Ishikawa (cell line): ENCODE results near the gene SLC9A9.

Experiments
- CEBPB ChIP-seq: IDR thresholded peaks from 2 replicates; pipeline ENCODE4 v1.6.1; 2012
- CREB1 ChIP-seq: IDR thresholded peaks from 2 replicates; pipeline ENCODE4 v1.6.1; 2012; ENCODE audit warnings: low read depth
- RAD21 ChIP-seq: IDR thresholded peaks from 2 replicates; pipeline ENCODE4 v1.6.1; 2012; ENCODE audit warnings: low read depth
- TF ChIP-seq, protein P1 (sequence below): IDR thresholded peaks from 2 replicates; pipeline ENCODE4 v1.6.1; 2012
- TF ChIP-seq, protein P2 (sequence below): IDR thresholded peaks from 2 replicates; pipeline ENCODE4 v1.6.1; 2012; ENCODE audit warnings: low read depth, mild to moderate bottlenecking

DNA sequence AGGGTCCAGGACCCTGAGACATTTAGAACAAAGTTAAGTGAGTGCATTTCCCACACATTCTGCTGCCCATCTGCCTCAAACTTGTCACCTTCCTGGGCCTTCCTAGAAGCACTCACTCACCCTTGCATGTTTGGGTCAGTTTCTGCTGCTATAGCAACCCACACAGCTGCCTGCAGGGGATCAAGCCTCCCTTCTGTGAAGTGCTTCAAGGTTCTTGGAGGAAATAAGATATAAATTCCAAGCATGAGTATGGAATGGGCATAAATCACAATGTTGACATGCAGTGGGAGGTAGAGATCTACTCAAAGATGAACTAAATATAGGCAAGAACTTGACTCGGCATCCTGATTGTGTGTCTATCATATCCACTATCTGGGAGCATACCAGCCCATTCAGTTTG, 140.4 kb downstream of the SLC9A9 start:
- TF ChIP-seq, protein P1, sequence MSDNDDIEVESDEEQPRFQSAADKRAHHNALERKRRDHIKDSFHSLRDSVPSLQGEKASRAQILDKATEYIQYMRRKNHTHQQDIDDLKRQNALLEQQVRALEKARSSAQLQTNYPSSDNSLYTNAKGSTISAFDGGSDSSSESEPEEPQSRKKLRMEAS: no peak
- TF ChIP-seq RAD21: no peak
- TF ChIP-seq, protein P2, sequence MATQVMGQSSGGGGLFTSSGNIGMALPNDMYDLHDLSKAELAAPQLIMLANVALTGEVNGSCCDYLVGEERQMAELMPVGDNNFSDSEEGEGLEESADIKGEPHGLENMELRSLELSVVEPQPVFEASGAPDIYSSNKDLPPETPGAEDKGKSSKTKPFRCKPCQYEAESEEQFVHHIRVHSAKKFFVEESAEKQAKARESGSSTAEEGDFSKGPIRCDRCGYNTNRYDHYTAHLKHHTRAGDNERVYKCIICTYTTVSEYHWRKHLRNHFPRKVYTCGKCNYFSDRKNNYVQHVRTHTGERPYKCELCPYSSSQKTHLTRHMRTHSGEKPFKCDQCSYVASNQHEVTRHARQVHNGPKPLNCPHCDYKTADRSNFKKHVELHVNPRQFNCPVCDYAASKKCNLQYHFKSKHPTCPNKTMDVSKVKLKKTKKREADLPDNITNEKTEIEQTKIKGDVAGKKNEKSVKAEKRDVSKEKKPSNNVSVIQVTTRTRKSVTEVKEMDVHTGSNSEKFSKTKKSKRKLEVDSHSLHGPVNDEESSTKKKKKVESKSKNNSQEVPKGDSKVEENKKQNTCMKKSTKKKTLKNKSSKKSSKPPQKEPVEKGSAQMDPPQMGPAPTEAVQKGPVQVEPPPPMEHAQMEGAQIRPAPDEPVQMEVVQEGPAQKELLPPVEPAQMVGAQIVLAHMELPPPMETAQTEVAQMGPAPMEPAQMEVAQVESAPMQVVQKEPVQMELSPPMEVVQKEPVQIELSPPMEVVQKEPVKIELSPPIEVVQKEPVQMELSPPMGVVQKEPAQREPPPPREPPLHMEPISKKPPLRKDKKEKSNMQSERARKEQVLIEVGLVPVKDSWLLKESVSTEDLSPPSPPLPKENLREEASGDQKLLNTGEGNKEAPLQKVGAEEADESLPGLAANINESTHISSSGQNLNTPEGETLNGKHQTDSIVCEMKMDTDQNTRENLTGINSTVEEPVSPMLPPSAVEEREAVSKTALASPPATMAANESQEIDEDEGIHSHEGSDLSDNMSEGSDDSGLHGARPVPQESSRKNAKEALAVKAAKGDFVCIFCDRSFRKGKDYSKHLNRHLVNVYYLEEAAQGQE: no peak
- TF ChIP-seq CREB1: no peak
- no peak for TF ChIP-seq CEBPB
